Breast epithelium (tissue), 3 donors: ENCODE data around the gene TRIP12.

ENCODE experiments used
- CTCF ChIP-seq, 3 donors: fragments of 450-650 bp; IDR thresholded peaks; one replicate each; pipeline ENCODE4 v1.5.1; 2016 to 2017; ENCODE audit warnings: antibody characterized with exemption in 3 of 3, mild to moderate bottlenecking in 3 of 3, moderate library complexity in 3 of 3
- POLR2AphosphoS5 ChIP-seq, 3 donors: sonication (generic); formaldehyde crosslinking; IDR thresholded peaks; one replicate each; pipeline ENCODE4 v1.6.1; 2017; ENCODE audit warnings: antibody characterized with exemption in 3 of 3

- TF ChIP-seq CTCF (IDR thresholded peaks at IDR 0.05) (no peak), POLR2AphosphoS5 (IDR thresholded peaks at IDR 0.05) (no peak)
Measured at GRCh38 chr2:229969921-229970320, 48.1 kb upstream of the TRIP12 start.
